Endothelial cell of hepatic sinusoid (primary cell): Measurements from ENCODE around the gene TRAPPC12.
"Not testable (repeated sequence)": the region's sequence is repeated elsewhere in the genome, so short reads cannot be mapped to it uniquely, and the experiment has no call there.

Experiments
- in situ Hi-C: cut with HindIII; loops from 2 replicates; pipeline ENCODE4 v1.10.0; 2017; ENCODE audit warnings: low sequenced_read_pairs

The TRAPPC12 gene

DNA sequence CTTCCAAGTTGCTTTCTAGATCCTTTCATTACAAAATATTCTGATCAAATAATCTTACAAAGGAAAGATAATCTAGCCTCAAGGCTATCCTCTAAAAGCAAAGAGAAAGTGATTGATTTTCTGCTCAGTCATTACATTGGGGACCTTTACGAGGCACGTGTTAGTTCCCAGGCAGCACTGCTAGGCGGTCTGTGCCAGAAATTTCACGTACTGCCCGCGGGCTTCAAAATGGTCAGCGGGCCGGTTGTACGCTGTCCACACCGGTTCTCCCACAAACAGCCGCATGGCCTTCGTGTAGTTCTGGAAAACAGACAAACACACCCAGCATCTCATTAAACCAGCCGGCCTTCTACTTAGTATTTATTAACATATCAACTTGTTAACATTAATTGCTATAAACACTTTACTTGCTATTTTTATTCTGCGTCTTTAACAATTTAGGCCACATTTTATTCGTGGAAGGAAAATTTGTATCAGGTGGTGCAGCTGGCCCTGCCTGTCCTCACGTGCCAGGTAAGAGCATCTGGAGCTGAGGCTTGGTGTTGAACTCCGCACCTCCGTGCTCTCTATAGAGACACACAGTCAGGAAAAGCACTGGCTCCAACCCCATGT is 119.4 kb downstream of the TRAPPC12 start:
- in situ Hi-C loops = no loop called here

DNA sequence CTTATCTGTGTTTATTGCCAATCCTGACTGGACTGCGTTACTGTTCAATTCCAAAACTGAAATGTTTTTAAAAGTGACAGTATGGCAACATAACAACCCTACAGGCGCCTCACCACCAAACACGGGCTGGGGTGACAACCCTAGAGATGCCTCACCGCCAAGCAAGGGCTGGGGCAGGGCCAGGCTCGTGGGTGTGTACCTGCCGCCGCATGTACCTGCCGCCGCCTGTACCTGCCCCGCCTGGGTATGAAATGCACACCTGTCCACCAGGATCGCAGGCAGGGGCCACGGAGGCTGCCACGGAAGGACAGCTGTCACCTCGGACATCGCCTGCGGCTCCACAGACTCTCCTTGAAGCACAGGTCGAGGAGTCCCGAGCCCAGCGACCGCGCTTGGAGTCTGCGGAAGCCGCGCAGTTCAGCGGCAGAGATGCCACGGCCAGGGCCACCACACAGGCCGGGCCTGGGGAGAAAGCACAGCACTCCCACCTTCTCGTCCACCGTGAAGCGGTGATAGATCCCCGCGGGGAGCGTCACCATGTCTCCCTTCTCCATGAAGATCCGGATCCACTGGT is 120.9 kb downstream of the TRAPPC12 start:
- in situ Hi-C loops = no loop called here

DNA sequence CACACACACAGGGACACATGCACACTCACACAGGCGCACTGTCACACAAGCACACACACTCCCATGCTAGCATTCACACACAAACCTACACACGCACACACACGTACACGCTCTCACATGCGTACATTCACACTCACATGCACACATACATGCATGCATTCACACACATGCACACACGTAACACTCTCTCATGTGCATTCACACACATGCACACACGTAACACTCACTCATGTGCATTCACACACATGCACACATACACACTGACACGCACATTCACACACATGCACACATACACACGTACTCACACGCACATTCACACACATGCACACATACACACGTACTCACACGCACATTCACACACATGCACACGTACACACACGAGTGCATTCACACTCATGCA is 123.6 kb downstream of the TRAPPC12 start:
- in situ Hi-C loops = no loop called here

DNA sequence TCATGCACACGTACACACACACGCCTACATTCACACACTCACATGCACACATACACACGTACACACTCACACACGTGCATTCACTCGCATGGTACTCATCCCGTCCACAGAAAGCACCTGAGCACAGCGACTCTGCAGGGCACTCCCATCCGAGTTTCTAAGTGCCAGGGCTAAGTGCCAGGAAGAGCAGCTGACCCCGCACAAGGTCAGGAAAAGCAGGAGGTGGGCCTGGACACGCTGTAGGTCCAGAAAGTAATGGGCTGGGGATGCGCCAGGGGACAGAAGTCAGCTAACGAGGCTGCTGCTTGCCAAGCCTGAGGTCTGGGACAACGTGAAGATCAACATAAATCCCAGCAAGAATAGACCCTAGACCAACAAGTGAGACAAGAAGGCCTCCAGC is 124.0 kb downstream of the TRAPPC12 start:
- in situ Hi-C loops = no loop called here

DNA sequence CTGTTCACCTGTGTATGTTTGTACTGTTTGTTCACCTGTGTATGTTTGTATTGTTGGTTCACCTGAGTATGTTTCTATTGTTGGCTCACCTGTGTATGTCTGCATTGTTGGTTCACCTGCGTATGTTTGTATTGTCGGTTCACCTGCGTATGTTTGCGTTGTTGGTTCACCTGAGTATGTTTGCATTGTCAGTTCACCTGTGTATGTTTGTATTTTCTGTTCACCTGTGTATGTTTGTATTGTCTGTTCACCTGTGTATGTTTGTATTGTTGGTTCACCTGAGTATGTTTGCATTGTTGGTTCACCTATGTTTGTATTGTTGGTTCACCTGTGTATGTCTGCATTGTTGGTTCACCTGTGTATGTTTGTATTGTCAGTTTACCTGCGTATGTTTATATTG is 125.2 kb downstream of the TRAPPC12 start:
- in situ Hi-C loops = no loop called here

DNA sequence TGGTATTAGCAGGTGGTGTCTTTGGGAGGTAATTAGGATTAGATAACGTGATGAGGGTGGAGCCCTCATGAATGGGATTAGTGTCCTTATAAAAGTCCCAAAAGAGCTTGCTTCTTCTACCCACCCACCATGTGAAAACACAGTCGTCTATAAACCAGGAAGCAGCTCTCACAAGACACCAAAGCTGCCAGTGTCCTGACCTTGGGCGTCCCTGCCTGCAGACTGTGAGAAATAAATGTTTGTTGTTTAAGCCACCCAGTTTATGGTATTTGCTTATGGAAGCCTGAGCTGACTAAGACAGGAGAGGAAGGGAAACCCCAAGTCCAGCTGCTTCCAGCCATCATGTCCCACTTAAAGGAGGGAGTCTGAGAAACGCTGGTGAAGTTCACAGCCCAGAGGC is 126.3 kb downstream of the TRAPPC12 start:
- in situ Hi-C loops = no loop called here

DNA sequence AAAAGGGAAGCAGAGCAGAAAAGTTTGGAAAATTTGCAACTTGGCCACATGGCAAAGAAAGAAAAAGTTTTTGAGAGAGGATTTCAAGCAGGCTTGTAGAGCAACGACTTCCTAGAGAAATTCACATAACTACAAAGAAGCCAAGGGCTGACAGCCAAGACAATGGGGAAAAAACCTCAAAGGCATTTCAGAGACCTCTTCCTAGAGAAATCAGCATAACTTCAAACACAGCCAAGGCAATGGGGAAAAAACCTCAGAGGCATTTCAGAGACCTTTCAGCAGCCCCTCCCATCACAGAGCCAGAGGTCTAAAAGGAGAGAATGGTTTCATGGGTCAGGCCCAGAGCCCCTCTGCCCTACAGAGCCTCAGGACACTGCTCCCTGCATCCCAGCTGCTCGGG is 132.6 kb downstream of the TRAPPC12 start:
- in situ Hi-C loops = no loop called here

DNA sequence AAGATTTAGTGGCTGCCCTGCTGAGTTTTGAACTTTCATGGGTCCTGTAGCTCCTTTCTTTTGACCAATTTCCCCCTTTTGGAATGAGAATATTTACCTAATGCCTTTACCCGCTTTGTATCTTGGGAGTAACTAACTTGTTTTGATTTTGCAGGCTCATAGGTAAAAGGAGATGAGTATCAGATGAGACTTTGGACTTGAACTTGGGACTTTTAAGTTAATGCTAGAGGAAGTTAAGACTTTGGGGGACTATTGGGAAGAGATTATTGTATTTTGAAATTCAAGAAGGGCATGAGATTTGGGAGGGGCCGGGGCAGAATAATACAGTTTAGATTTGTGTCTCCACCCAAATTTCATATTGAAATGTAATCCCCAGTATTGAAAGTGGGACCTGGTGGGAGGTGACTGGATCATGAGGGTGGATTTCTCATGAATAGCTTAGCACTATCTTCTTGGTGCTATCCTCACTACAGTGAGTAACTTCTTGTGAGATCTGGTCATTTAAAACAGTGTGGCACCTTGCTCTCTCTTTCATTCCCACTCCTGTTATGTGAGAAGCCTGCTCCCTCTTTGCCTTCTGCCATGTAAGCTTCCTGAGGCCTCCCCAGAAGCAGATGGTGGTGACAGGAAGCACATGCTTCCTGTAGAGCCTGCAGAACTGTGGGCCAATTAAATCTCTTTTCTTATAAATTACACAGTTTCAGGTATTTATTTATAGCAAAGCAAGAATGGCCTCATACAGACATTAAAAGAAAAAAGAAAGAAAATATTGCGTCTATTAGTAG is 133.7 kb downstream of the TRAPPC12 start:
- in situ Hi-C loops = no loop called here

DNA sequence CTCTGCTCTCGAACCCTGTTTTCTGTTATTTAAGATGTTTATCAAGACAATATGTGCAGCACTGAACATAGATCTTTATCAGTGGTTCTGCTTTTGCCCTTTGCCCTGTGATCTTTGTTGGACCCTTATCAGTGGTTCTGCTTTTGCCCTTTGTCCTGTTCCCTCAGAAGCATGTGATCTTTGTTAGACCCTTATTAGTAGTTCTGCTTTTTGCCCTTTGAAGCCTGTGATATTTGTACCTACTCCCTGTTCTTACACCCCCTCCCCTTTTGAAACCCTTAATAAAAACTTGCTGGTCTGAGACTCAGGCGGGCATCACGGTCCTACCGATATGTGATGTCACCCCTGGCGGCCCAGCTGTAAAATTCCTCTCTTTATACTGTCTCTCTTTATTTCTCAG is 135.9 kb downstream of the TRAPPC12 start:
- in situ Hi-C loops = not testable (repeated sequence)

DNA sequence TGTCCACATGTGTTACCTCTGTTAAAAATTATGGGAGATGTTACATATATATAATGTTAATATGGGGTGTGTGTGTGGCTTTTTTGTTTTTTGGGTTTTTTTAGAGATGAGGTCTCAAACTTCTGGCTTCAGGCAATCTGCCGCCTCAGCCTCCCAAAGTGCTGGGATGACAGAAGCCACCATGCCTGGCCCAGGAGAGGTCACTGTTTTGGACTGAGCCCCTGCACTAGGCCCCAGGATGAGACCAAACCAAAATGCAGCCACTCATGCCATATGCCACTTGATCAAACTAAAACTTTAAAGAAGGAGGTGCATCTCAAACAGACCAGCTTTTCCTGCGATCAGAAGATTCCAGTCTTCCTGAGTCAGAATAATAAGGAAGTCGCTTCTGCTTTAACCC is 137.3 kb downstream of the TRAPPC12 start:
- in situ Hi-C loops = no loop called here

DNA sequence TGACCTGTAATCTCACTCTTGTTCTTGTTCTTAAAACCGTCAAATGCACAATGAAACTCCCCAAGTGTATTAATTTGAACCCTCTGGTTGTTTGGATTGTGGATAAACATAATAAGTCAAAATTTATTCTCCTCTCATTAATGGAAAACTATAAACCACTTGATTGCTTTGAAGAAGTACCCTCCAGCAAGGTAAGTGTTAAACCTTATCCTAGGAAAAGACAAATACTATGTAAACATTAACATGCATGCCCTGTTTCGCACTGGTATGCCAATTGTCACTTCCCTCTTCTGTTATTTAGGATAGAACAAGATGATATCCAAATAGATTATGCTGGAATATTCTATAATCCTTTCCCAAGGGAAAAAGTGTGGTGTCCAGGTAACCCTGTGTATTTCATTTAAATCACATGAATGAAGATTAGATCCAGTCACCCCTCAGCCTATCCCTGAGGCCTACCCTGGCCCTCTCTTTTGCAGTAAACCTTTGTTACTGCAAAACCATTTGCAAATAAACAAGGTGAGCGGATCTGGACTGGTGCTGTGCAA is 138.5 kb downstream of the TRAPPC12 start:
- in situ Hi-C loops = no loop called here

DNA sequence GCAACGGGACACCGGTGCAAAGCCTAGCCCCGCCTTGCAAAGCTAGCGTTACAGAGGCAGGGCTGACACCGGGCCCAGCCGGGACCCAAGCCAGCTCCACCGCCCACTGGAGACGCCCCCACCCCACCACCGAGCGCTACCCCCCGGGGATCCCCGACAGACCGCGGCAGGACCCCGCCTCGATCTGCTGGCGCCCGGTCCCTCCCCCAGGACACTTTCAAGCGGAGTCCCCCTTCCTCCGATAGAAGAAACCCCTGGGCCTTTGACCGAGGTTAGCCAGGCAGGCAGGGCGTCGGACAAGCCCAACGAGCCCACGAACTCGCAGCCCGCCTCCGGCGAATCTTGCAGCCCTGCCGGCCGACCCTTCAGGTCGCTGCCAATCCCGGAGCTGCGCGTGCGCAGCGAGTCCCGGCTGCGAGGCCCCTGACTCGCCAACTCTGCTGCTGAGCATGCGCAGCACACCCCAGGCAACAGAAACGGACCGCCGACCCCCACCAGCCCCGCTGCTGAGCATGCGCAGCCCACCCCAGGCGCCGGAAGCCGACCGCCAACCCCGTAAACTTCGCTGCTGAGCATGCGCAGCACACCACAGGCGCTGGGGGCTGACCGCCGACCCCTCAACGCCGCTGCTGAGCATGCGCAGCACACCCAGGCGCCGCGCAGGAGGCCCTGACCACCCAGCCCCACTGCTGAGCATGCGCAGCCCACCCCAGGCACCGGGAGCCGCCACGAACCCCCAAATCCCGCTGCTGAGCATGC is 139.2 kb downstream of the TRAPPC12 start:
- in situ Hi-C loops = no loop called here

DNA sequence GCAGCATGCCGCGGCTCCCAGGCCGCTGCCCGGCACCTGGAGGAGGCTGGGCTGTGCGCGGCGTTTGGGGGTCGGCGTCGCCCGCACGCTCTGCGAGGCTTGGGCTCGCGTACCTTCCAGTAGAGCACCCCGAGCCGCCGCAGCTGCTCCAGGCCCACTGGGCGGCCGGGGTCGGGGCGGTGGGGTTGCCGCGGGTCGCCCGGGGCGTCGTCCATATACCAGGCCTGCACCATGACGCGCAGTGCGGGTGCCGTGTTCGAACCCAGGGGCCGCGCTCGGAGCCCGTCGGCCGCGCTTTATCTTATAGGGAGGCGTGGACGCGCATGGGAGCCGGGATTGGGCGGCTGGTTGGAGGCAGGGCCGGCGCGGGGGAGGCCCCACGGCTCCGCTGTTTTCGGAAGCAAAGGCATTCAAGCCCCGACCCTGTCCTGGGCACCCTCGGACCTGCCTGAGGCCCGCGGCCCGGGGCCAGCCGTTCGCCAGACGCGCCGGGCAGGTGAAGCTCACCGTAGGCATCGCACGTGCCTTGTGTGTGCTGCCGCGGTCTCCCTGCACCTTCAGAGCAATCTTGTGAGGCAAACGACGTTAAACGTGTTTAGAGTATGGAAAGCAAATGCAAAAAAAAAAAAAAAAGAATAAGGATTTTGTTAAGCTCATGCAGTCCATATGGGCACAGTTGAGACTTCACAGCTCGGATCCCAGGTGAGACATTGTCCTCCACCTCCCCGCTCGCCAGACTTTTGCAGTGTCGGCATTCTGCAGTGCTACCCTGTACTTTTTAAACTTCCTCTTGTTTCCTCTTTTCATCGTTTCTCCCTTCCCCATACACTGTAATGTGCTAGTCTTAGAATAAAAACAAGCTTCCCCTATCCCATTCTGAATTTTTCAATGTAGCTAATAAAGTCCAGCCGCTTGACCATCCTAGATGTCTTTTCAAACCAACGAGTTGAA is 140.0 kb downstream of the TRAPPC12 start, which contains the start of gene ADI1:
Gene ADI1 (minus strand): TSS at position 277 of the 951 bp plus-strand sequence. CDS start 44 bp downstream, at position 233.
- in situ Hi-C loops = no loop called here

DNA sequence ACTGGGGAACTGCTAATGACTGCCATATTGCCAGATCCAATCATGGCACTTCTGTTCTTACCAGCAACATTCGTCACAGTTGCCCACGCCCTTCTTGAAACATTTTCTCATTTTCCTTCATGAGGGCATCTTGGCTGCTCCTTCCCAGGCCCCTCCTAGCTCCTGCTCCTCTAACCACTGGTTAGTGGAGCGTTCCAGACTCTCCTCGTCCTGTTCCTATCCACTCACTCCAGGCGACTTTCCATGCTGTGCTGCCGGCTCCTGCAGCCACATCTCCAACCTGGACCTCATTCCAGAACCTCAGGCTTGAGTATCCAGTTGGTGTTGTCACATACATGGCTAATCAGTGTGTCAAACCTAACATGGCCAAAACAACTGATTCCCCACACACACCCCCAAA is 141.1 kb downstream of the TRAPPC12 start:
- in situ Hi-C loops = no loop called here

DNA sequence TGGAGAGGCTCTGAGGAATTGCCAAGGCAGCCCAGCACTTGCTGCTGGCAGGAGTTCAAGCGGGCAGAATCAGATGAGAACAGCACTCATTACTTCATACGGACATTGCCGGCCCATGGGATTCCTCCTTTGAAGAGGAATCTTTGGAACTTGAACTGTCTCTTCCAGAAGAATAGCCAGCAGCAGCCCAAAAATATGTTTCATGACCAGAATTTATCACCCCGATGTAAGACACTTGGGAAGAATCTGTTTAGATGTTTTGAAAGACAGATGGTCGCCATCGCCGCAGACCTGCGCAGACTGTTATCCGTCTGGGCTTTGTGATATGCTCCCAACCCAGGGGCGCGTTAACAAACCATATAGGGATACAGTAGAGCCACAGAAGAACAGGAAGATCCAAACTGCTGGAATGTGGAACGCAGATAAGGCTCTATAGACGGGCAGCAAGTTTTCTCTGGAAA is 143.5 kb downstream of the TRAPPC12 start:
- in situ Hi-C loops = no loop called here

DNA sequence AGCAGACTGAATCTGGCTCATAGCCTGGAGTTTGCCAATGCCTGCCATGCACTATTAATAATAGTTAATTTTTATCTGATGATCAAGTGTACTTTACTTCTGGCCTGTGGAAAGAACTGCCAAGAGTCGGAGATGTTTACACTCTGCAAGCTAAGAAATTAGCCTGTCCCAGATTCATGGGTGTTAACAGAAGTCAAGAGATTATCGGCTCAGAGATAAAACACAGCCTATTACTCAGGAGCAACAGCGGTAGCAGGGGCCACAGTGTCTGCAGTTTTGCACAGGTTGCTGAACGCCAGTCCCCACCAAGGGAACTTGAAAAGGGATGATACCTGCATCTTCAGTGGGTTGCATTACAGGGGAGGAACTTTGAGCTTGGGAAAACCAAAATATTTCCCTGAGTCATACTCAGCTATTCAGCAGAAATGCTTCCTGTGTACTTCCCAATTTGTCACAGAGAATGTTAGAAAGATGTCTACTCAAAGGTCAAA is 144.1 kb downstream of the TRAPPC12 start:
- in situ Hi-C loops = no loop called here

DNA sequence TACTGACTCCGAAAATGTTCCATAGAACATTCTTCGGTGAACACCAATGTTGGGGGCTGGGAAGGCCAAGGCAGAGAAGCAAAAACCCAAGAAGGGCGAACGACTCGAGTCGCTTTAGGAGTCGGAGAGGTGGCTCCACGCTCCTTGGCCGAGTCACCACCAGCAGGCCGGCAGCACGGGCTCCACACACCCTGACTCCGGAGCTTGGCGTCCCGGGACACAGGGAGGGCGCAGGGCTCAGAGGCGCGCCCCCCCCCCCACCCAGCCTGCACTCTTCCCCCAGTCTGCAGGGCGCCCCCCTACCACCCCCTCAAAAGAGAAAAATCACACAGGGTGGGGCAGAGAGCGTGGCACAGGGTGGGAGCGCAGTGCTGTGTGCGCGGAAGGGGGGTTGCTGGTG is 147.4 kb downstream of the TRAPPC12 start:
- in situ Hi-C loops = no loop called here

DNA sequence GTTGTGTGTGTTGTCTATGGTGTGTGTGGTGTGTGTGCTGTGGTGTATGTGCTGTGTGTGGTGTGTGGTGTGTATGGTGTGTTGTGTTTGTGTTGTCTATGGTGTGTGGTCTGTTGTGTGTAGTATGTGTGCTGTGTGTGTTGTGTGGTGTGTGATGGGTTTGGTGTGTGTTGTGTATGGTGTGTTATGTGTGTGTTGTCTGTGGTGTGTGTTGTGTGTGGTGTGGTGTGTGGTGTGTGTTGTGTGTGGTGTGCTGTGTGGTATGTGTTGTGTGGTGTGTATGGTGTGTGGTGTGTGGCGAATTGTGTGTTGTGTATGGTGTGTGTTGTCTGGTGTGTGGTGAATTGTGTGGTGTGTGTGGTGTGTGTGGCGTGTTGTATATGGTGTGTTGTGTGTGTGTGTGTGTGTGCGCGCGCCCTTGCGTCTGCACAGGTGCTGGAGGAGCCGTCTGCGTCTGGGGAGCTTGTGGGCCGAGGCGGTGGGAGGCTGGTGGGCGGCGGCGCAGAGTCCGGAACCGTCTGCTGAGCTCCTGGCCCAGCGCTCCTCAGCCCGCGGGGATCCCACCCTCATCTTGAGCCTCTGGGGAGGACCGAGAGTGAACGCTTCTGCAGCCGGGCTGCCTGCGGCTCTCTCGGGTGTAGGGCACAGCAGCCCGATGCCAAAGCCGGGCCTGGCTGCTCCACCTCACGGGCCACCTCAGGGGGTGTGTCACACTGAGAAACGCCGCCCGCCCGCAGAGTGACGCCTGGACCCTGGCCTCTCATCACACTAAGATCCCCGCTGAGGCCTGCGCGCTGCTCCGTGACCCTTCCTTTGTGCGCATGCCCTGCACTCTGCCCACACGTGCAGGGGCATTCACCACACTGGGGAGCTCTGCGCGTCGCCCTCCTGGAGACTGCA is 148.6 kb downstream of the TRAPPC12 start:
- in situ Hi-C loops = no loop called here
